Measurements from ENCODE around the gene SLC43A3.

Gene SLC43A3

GRCh38 chr11:57432149-57432561 is 5.2 kb upstream of the SLC43A3 start:
- ChIA-PET POLR2A (no interaction called here), CTCF (interaction anchor here (0.9 to 18.0 kb wide), 5 partner anchors 22 to 70 kb away, joined by 3 to 160 read pairs (median 3); partner anchors contain the start of gene RTN4RL2)
- TF ChIP-seq CTCF (IDR thresholded peaks at IDR 0.05; ENCODE audit: control extremely low read depth, extremely low read depth, low read depth, missing control alignments): no peak
- no peak for DNase-seq (ENCODE audit: extremely low spot score)

DNA sequence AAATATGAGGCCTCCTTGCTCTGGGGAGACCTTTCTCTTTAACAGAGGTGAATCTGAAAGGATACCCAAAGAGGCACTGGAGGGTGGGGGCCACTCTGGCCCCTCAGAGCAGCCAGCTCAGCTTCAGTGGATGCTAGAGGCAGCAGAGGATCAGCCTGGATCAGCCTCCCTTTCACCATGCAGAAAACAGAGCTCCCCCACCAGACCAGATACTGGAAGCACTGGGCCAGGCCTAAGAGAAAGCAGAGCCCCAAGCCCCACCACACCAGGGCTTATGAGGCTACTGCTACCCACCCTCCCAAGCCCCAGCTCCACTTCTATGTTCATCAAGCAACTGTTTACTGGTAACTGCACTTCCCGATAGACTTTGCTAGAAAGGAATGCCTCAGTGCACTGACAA is 4.0 kb upstream of the SLC43A3 start:
- no peak for DNase-seq (ENCODE audit: extremely low spot score)
- CTCF ChIA-PET: interaction anchor here (0.9 to 18.0 kb wide), 13 partner anchors 10 to 214 kb away, joined by 3 to 160 read pairs (median 4); partner anchors contain the start of genes RTN4RL2 and SLC43A1
- POLR2A ChIA-PET: interaction anchor here (1.0 kb wide), 1 partner anchor 11 kb away, joined by 5 read pairs; no protein-coding TSS in a partner anchor
- no peak for TF ChIP-seq CTCF (IDR thresholded peaks at IDR 0.05; ENCODE audit: control extremely low read depth, extremely low read depth, low read depth, missing control alignments)

GRCh38 chr11:57429946-57430345 is 3.0 kb upstream of the SLC43A3 start:
- DNase-seq (ENCODE audit: extremely low spot score): no peak
- TF ChIP-seq CTCF (IDR thresholded peaks at IDR 0.05; ENCODE audit: control extremely low read depth, extremely low read depth, low read depth, missing control alignments): no peak
- ChIA-PET POLR2A (interaction anchor here (1.0 kb wide), 1 partner anchor 10 kb away, joined by 5 read pairs; no protein-coding TSS in a partner anchor), CTCF (interaction anchor here (1.0 to 18.0 kb wide), 9 partner anchors 9 to 215 kb away, joined by 3 to 160 read pairs (median 5); partner anchors contain the start of genes RTN4RL2 and SLC43A1)

- ChIA-PET POLR2A (no interaction called here), CTCF (interaction anchor here (1.3 to 18.0 kb wide), 5 partner anchors 8 to 139 kb away, joined by 3 to 160 read pairs (median 4); partner anchors contain the start of genes RTN4RL2 and UBE2L6)
- no peak for TF ChIP-seq CTCF (IDR thresholded peaks at IDR 0.05; ENCODE audit: control extremely low read depth, extremely low read depth, low read depth, missing control alignments)
- DNase-seq (ENCODE audit: extremely low spot score): no peak
These were observed 1.7 kb upstream of the SLC43A3 start for GRCh38 chr11:57428643-57429042.

GRCh38 chr11:57427727-57428082 is 784 bp upstream of the SLC43A3 start:
- CTCF ChIA-PET: interaction anchor here (1.3 to 18.0 kb wide), 5 partner anchors 9 to 140 kb away, joined by 3 to 160 read pairs (median 4); partner anchors contain the start of genes RTN4RL2 and UBE2L6
- no peak for TF ChIP-seq CTCF (IDR thresholded peaks at IDR 0.05; ENCODE audit: control extremely low read depth, extremely low read depth, low read depth, missing control alignments)
- POLR2A ChIA-PET: no interaction called here
- DNase-seq (ENCODE audit: extremely low spot score): no peak

GRCh38 chr11:57426439-57426928 is 437 bp downstream of the SLC43A3 start:
- DNase-seq (ENCODE audit: extremely low spot score): no peak
- ChIA-PET CTCF (interaction anchor here (1.0 to 18.0 kb wide), 4 partner anchors 32 to 101 kb away, joined by 3 to 160 read pairs (median 6); partner anchors contain the start of gene RTN4RL2), POLR2A (no interaction called here)
- TF ChIP-seq CTCF (IDR thresholded peaks at IDR 0.05; ENCODE audit: control extremely low read depth, extremely low read depth, low read depth, missing control alignments): no peak

All from GM10248 (cell line).